ENCODE measurements around the gene UQCRC2. TPM values are rescaled to one million over a fixed set of nuclear protein-coding genes. Genes with fewer than 3 reads are reported as not detected.

Gene UQCRC2
- total and polyA plus RNA-seq, 10 of the 15 experiments (the other 5 are each of a cell fraction or from before 2014, with no cell fraction given): 256 to 563 (median 327) TPM

- TF ChIP-seq IRF5 (IDR thresholded peaks at IDR 0.05; ENCODE audit: borderline replicate concordance) (no peak), HDAC2 (IDR thresholded peaks at IDR 0.05) (no peak), GABPA (IDR thresholded peaks at IDR 0.05; ENCODE audit: low read depth) (no peak), BCL3 (IDR thresholded peaks at IDR 0.05; ENCODE audit: borderline replicate concordance, insufficient read depth, low read depth, low read length, poor library complexity, severe bottlenecking) (no peak), ZNF217 (IDR thresholded peaks at IDR 0.05) (no peak), STAT1 (conservative IDR thresholded peaks at IDR 0.05) (no peak), ASH2L (IDR thresholded peaks at IDR 0.05; ENCODE audit: borderline replicate concordance, low read depth) (no peak), SMARCA5 (IDR thresholded peaks at IDR 0.05) (no peak), MYC (IDR thresholded peaks at IDR 0.05; ENCODE audit: insufficient read depth, insufficient read length, insufficient replicate concordance, low read length, severe bottlenecking) (no peak), RFX5 (IDR thresholded peaks at IDR 0.05; ENCODE audit: low read depth, low read length) (no peak)
Measured at GRCh38 chr16:21989133-21989532, 36.0 kb downstream of the UQCRC2 start (continued).

GRCh38 chr16:21989751-21990150 lies 36.6 kb downstream of the UQCRC2 start:
- RAD21 ChIA-PET (ENCODE audit: unreplicated experiment): interaction anchor here (0.8 to 2.7 kb wide), 7 partner anchors 11 to 199 kb away, joined by 3 to 16 read pairs (median 7); partner anchors contain the start of gene PDZD9
- Histone ChIP-seq H3K27me3 (replicated peaks in 1 of 2; ENCODE audit: control insufficient read depth in 2 of 2, insufficient read depth in 2 of 2, low read length in 1 of 2) (no peaks in the 10 kb centered on the region), H3K9ac (ENCODE audit: control insufficient read depth, insufficient read depth, low read length) (no peak overlapping the region), H3K36me3 (ENCODE audit: control insufficient read depth in 2 of 2, insufficient read depth in 2 of 2, low read length in 1 of 2) (peaks cover 0 to 8% of the 10 kb centered on the region in 2 experiments; a peak in 1 of 4 replicates), H4K20me1 (ENCODE audit: control insufficient read depth, insufficient read depth) (no peaks in the 10 kb centered on the region), H3K9me3 (replicated peaks; ENCODE audit: control insufficient read depth, insufficient read depth, low read length) (no peaks in the 10 kb centered on the region), H2AFZ (ENCODE audit: control insufficient read depth, low read depth, low read length) (no peak overlapping the region), H3K4me2 (ENCODE audit: control insufficient read depth, insufficient read depth) (no peak overlapping the region), H3K79me2 (ENCODE audit: control insufficient read depth, insufficient read depth, low read length) (no peaks in the 10 kb centered on the region), H3K27ac (ENCODE audit: control insufficient read depth, insufficient read depth) (no peak overlapping the region), H3K4me3 (no peak overlapping the region), H3K4me1 (ENCODE audit: control insufficient read depth, insufficient read depth, low read length) (no peaks in the 10 kb centered on the region)
- intact Hi-C loops (cut with micrococcal nuclease; ENCODE audit: unreplicated experiment): no loop called here
- DNase-seq (ENCODE audit: low read depth, low spot score): no peak
- no TSS peak for BruUV-seq (replicated peaks)
- ATAC-seq: no peak
- POLR2A ChIA-PET: interaction anchor here (0.9 to 1.6 kb wide), 2 partner anchors 29 to 82 kb away, joined by 3 to 4 read pairs; no protein-coding TSS in a partner anchor
- SMC1A ChIA-PET (ENCODE audit: uncharacterized antibody, unreplicated experiment): interaction anchor here (0.8 to 25.5 kb wide), 20 partner anchors 8 to 332 kb away, joined by 3 to 567 read pairs (median 5); partner anchors contain the start of genes UQCRC2 and VWA3A
- in situ Hi-C loops (cut with MboI): no loop called here
- no peak for FAIRE-seq
- CTCF ChIA-PET: interaction anchor here (0.5 to 3.8 kb wide), 9 partner anchors 9 to 199 kb away, joined by 3 to 40 read pairs (median 7); no protein-coding TSS in a partner anchor
- 89% methylated on average over 2 of the region's 2 CpGs for WGBS (ENCODE audit: insufficient coverage, insufficient replicate concordance, low lambda C conversion rate, missing lambda C conversion rate)
- TF ChIP-seq KLF5 (IDR thresholded peaks at IDR 0.05; ENCODE audit: partially characterized antibody): no peak
- TF ChIP-seq USF2 (IDR thresholded peaks at IDR 0.05; ENCODE audit: borderline replicate concordance, low read depth, low read length): no peak
- TF ChIP-seq NFYB (IDR thresholded peaks at IDR 0.05; ENCODE audit: insufficient read depth, low read depth, low read length): no peak
- no peak for TF ChIP-seq ZNF592 (IDR thresholded peaks at IDR 0.05)
- no peak for TF ChIP-seq SUPT20H (IDR thresholded peaks at IDR 0.05; ENCODE audit: borderline replicate concordance, control insufficient read depth, low read depth, low read length)
- TF ChIP-seq HDGF (IDR thresholded peaks at IDR 0.05): no peak
